ENCODE measurements around the gene CCT7.

- TF ChIP-seq CTCF (IDR thresholded peaks at IDR 0.05; ENCODE audit: low read depth, low read length) (no peak; the same call in 1 of the 2 replicates), EZH2phosphoT487 (IDR thresholded peaks at IDR 0.05; ENCODE audit: low read depth) (no peak)
Measured at GRCh38 chr2:73285159-73285739, 51.1 kb downstream of the CCT7 start.
